Cardiac fibroblast (primary cell): Measurements from ENCODE around the gene LRP8.

Experiments used
- DNase-seq, 2 donors: peaks; one replicate each; pipeline versions ENCODE4 v3.0.0 to v3.0.0-alpha.2; 2010; ENCODE audit warnings: low read depth in 2 of 2
- H3K4me3 ChIP-seq, 2 donors: replicated peaks in 1 of 2; 1 replicate in 1 of 2; 2 replicates in 1 of 2; pipeline ENCODE4 v1.5.1; 2011; ENCODE audit warnings: low read depth in 2 of 2, low read length in 2 of 2, mild to moderate bottlenecking in 2 of 2, moderate library complexity in 1 of 2
- CTCF ChIP-seq: IDR thresholded peaks from one replicate; pipeline ENCODE4 v1.5.1; 2011; ENCODE audit warnings: low read depth, mild to moderate bottlenecking, low read length, inconsistent platforms

The LRP8 gene

GRCh38 chr1:53275566-53275965, 52.3 kb downstream of the LRP8 start:
- no peak for TF ChIP-seq CTCF
- no peak overlapping the region for H3K4me3 ChIP-seq
- DNase-seq = no peak

GRCh38 chr1:53274541-53275185, 53.2 kb downstream of the LRP8 start:
- no peak for TF ChIP-seq CTCF
- DNase-seq = no peak
- no peak overlapping the region for H3K4me3 ChIP-seq

GRCh38 chr1:53274026-53274425, 53.8 kb downstream of the LRP8 start:
- DNase-seq = no peak
- TF ChIP-seq CTCF = no peak
- no peak overlapping the region for H3K4me3 ChIP-seq

- no peak overlapping the region for H3K4me3 ChIP-seq
- DNase-seq = no peak
- no peak for TF ChIP-seq CTCF
These were observed 54.3 kb downstream of the LRP8 start for GRCh38 chr1:53273526-53273925.

- H3K4me3 ChIP-seq = no peak overlapping the region
- DNase-seq = no peak
- no peak for TF ChIP-seq CTCF
These were observed 55.5 kb downstream of the LRP8 start for GRCh38 chr1:53272349-53272748.

GRCh38 chr1:53271446-53272090, 56.3 kb downstream of the LRP8 start:
- H3K4me3 ChIP-seq = no peak overlapping the region
- TF ChIP-seq CTCF = no peak
- DNase-seq = no peak

GRCh38 chr1:53270873-53271272, 57.0 kb downstream of the LRP8 start:
- H3K4me3 ChIP-seq = no peak overlapping the region
- no peak for DNase-seq
- TF ChIP-seq CTCF = no peak
